K562 treated with DMSO at 1 percent for 24 hours (cell line): ENCODE results near the gene ARRDC4. TPM values are rescaled to one million over a fixed set of nuclear protein-coding genes. Genes with fewer than 3 reads are reported as not detected.

Source experiments
- total RNA-seq: library from RNA; unstranded; fragments of 300-600 nt; gene quantifications from 2 replicates; pipeline ENCODE4 v1.2.3, GENCODE V29; 2022; ENCODE audit warnings: low read depth; ENCODE audit not compliant: insufficient read depth

ARRDC4 gene
- total RNA-seq: 41.7 and 49.0 TPM in 2 replicates

GRCh38 chr15:97960364-97961066, at the start of gene ARRDC4:
Gene ARRDC4 (plus strand): TSS chr15:97960703. CDS start chr15:97960862, 159 bp downstream.

